Upper lobe of left lung (tissue), 6 donors: ENCODE results near the gene OXA1L. TPM values are rescaled to one million over a fixed set of nuclear protein-coding genes. Genes with fewer than 3 reads are reported as not detected.
"Not testable (repeated sequence)": the region's sequence is repeated elsewhere in the genome, so short reads cannot be mapped to it uniquely, and the experiment has no call there.

Experiments used
- ATAC-seq, 2 donors: fragments of 200-7000 bp; cut with Tn5 transposase; one replicate each; pipeline ENCODE4 v1.9.1; 2022; ENCODE audit warnings: mild to moderate bottlenecking in 2 of 2, moderate library complexity in 2 of 2; ENCODE audit not compliant: low FRiP score in 2 of 2
- DNase-seq, 2 donors: peaks; one replicate each; pipeline ENCODE4 v3.0.0-alpha.2; 2019 to 2020
- H3K27ac ChIP-seq, 4 donors: fragments of 200-600 bp; sonication (generic); one replicate each; pipeline ENCODE4 v1.5.1; 2016 to 2019
- H3K27me3 ChIP-seq, 4 donors: fragments of 200-600 bp; sonication (generic); one replicate each; pipeline ENCODE4 v1.5.1; 2017 to 2019
- H3K36me3 ChIP-seq, 4 donors: fragments of 200-600 bp; sonication (generic); one replicate each; pipeline ENCODE4 v1.5.1; 2016 to 2019
- H3K4me1 ChIP-seq, 4 donors: fragments of 200-600 bp; sonication (generic); one replicate each; pipeline ENCODE4 v1.5.1; 2018 to 2019
- H3K4me3 ChIP-seq, 4 donors: fragments of 200-600 bp; sonication (generic); one replicate each; pipeline ENCODE4 v1.5.1; 2017 to 2019; ENCODE audit warnings: mild to moderate bottlenecking in 2 of 4, moderate library complexity in 1 of 4
- H3K9me3 ChIP-seq, 4 donors: fragments of 200-600 bp; sonication (generic); one replicate each; pipeline ENCODE4 v1.5.1; 2018 to 2019
- CTCF ChIP-seq, 6 experiments: fragments of 450-650 bp in 4 of 6; fragments of 200-600 bp in 2 of 6; sonication (generic) in 2 of 6; IDR thresholded peaks; one replicate each; pipeline ENCODE4 v1.5.1; 2016 to 2019; ENCODE audit warnings: antibody characterized with exemption in 6 of 6
- EP300 ChIP-seq, 4 donors: sonication (generic); formaldehyde crosslinking; IDR thresholded peaks; one replicate each; pipeline ENCODE4 v1.5.1; 2017; ENCODE audit warnings: antibody characterized with exemption in 4 of 4, control low read depth in 2 of 4
- POLR2A ChIP-seq, 4 donors: fragments of 450-650 bp; IDR thresholded peaks; one replicate each; pipeline ENCODE4 v1.5.1; 2016 to 2017; ENCODE audit warnings: antibody characterized with exemption in 4 of 4, mild to moderate bottlenecking in 2 of 4
- POLR2AphosphoS5 ChIP-seq, 2 donors: sonication (generic); formaldehyde crosslinking; IDR thresholded peaks; one replicate each; pipeline ENCODE4 v1.5.1; 2017; ENCODE audit warnings: antibody characterized with exemption in 2 of 2
- WGBS, 2 donors: methylation state at CpG; one replicate each; pipeline ENCODE4 v1.1.5; 2017 to 2018; 5-methylcytosine and 5-hydroxymethylcytosine counted together
- total RNA-seq, 6 donors: library from RNA; depleted of rRNA in 4 of 6; stranded (reverse); fragments of >200 nt in 4 of 6; gene quantifications; one replicate each; pipeline versions ENCODE4 v1.1.0 to v1.2.1, GENCODE V29; 2016 to 2021
- donor health status: DM: no; HTN: no; CAD: no; lungs with moderate emphysema.
- donor health status: DM: no; HTN: yes; CAD: no; lungs with severe emphysema.

Gene OXA1L
- total RNA-seq, 6 donors from 2014 or later = 54.9 to 137 (median 79.2) TPM

GRCh38 chr14:22792158-22792557 is 25.7 kb downstream of the OXA1L start:
- TF ChIP-seq EP300 (IDR thresholded peaks at IDR 0.05) (no peak), POLR2AphosphoS5 (IDR thresholded peaks at IDR 0.05) (no peak), POLR2A (IDR thresholded peaks at IDR 0.05) (no peak), CTCF (IDR thresholded peaks at IDR 0.05) (no peak)
- DNase-seq = no peak
- no peaks in the 10 kb centered on the region for H3K36me3 ChIP-seq
- 97 to 100% methylated on average over 2 of the region's 2 CpGs for WGBS, 2 donors
- H3K27ac ChIP-seq = no peak overlapping the region
- H3K4me3 ChIP-seq = no peak overlapping the region
- no peaks in the 10 kb centered on the region for H3K27me3 ChIP-seq
- H3K4me1 ChIP-seq = peaks cover 0 to 4% (median 0%) of the 10 kb centered on the region in 4 donors
- ATAC-seq = no peak
- no peaks in the 10 kb centered on the region for H3K9me3 ChIP-seq

DNA sequence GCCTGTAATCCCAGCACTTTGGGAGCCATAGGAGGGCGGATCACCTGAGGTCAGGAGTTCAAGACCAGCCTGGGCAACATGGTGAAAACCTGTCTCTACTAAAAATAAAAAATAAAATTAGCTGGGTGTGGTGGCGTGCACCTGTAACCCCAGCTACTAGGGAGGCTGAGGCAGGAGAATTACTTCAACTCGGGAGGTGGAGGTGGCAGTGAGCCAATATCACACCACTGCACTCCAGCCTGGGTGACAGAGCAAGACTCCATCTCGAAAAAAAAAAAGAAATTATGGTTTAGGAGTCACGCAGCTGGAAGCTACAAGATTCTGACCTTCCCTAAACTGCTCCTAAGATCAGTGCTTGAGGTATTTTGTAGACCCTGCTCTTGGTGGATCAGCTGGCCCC is 27.1 kb downstream of the OXA1L start:
- not testable (repeated sequence) for H3K36me3 ChIP-seq, DNase-seq, H3K4me1 ChIP-seq, H3K9me3 ChIP-seq, H3K4me3 ChIP-seq, ATAC-seq, H3K27me3 ChIP-seq, H3K27ac ChIP-seq
- WGBS, 2 donors = 87 to 95% methylated on average over 5 of the region's 5 CpGs

DNA sequence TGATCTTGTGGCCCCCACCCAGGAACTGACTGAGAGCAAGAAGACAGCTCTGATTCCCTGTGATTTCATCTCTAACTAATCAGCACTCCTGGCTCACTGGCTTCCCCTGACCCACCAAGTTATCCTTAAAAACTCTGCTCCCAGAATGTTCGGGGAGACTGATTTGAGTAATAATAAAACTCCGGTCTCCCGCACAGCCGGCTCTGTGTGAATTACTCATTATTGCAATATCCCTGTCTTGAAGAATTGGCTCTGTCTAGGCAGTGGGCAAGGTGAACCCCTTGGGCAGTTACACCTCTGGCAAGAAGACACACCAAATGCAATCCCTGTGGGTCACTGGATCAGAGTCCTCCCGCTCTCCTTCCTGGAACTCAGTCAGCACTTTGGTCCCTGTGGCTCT is 27.5 kb downstream of the OXA1L start:
- Histone ChIP-seq H3K27me3 (no peaks in the 10 kb centered on the region), H3K4me1 (peaks cover 0 to 12% (median 3%) of the 10 kb centered on the region in 4 donors), H3K4me3 (no peak overlapping the region), H3K36me3 (no peaks in the 10 kb centered on the region), H3K9me3 (no peaks in the 10 kb centered on the region), H3K27ac (no peak overlapping the region)
- TF ChIP-seq CTCF (IDR thresholded peaks at IDR 0.05) (no peak), EP300 (IDR thresholded peaks at IDR 0.05) (no peak), POLR2AphosphoS5 (IDR thresholded peaks at IDR 0.05) (no peak), POLR2A (IDR thresholded peaks at IDR 0.05) (no peak)
- DNase-seq (no peak), ATAC-seq (no peak)
- 74 to 77% methylated on average over 5 of the region's 5 CpGs for WGBS, 2 donors

DNA sequence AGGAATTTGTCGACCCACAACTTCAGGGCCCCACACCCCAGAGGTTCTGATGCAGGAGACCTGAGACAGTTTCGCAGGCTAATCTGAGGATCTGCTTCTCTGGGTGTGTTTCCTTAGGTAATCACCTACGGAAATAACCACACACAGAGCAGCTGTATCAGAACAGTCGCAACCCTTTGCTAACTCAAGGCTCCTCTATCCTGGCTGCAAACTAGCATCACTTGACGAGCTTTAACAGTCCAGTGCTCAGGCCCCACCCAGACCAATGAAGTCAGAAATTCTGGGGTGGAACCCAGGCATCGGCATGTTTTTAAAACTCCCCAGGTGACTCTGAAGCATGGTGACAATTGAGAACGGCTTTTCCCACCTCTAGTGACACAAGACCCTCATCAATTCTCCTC is 28.1 kb downstream of the OXA1L start:
- WGBS, 2 donors = 95 to 96% methylated on average over 6 of the region's 7 CpGs
- no peak overlapping the region for H3K4me3 ChIP-seq
- DNase-seq (no peak), ATAC-seq (no peak)
- no peak overlapping the region for H3K27ac ChIP-seq
- TF ChIP-seq CTCF (IDR thresholded peaks at IDR 0.05) (no peak), EP300 (IDR thresholded peaks at IDR 0.05) (no peak), POLR2A (IDR thresholded peaks at IDR 0.05) (no peak), POLR2AphosphoS5 (IDR thresholded peaks at IDR 0.05) (no peak)
- no peaks in the 10 kb centered on the region for H3K9me3 ChIP-seq
- H3K4me1 ChIP-seq = peaks cover 0 to 12% (median 3%) of the 10 kb centered on the region in 4 donors
- no peaks in the 10 kb centered on the region for H3K36me3 ChIP-seq
- H3K27me3 ChIP-seq = no peaks in the 10 kb centered on the region

- ATAC-seq (no peak), DNase-seq (no peak)
- Histone ChIP-seq H3K27me3 (no peaks in the 10 kb centered on the region), H3K9me3 (no peaks in the 10 kb centered on the region), H3K4me3 (no peak overlapping the region), H3K27ac (no peak overlapping the region), H3K4me1 (peaks cover 0 to 8% (median 3%) of the 10 kb centered on the region in 4 donors), H3K36me3 (no peaks in the 10 kb centered on the region)
- 75 to 78% methylated on average over 5 of the region's 5 CpGs for WGBS, 2 donors
- TF ChIP-seq POLR2A (IDR thresholded peaks at IDR 0.05) (no peak), EP300 (IDR thresholded peaks at IDR 0.05) (no peak), CTCF (IDR thresholded peaks at IDR 0.05) (no peak), POLR2AphosphoS5 (IDR thresholded peaks at IDR 0.05) (no peak)
Measured at GRCh38 chr14:22796087-22796707, 29.7 kb downstream of the OXA1L start.
